GM06990 (cell line): ENCODE results near the gene MCFD2.

Experiments used
- DNase-seq: peaks from one replicate; pipeline ENCODE4 v3.0.0-alpha.2; 2011; ENCODE audit not compliant: insufficient read length; ENCODE audit errors: extremely low read depth
- H3K27me3 ChIP-seq: replicated peaks from 2 replicates; pipeline ENCODE4 v1.6.0; 2011; ENCODE audit warnings: low read length; ENCODE audit not compliant: control insufficient read depth, insufficient read depth
- H3K36me3 ChIP-seq: 2 replicates; pipeline ENCODE4 v1.5.1; 2011; ENCODE audit warnings: low read length; ENCODE audit not compliant: control insufficient read depth, insufficient read depth
- H3K4me3 ChIP-seq: replicated peaks from 2 replicates; pipeline ENCODE4 v1.5.1; 2011; ENCODE audit warnings: low read depth, mild to moderate bottlenecking, control low read depth, low read length
- CTCF ChIP-seq: IDR thresholded peaks from 2 replicates; pipeline ENCODE4 v1.5.1; 2011; ENCODE audit warnings: low read length, control low read depth, mild to moderate bottlenecking, inconsistent platforms; ENCODE audit not compliant: insufficient read depth, poor library complexity, severe bottlenecking

Gene MCFD2

GRCh38 chr2:46936566-46936965, 21.0 kb upstream of the MCFD2 start:
- Histone ChIP-seq H3K4me3 (no peak overlapping the region), H3K27me3 (no peaks in the 10 kb centered on the region), H3K36me3 (no peaks in the 10 kb centered on the region)
- no peak for TF ChIP-seq CTCF
- no peak for DNase-seq

DNA sequence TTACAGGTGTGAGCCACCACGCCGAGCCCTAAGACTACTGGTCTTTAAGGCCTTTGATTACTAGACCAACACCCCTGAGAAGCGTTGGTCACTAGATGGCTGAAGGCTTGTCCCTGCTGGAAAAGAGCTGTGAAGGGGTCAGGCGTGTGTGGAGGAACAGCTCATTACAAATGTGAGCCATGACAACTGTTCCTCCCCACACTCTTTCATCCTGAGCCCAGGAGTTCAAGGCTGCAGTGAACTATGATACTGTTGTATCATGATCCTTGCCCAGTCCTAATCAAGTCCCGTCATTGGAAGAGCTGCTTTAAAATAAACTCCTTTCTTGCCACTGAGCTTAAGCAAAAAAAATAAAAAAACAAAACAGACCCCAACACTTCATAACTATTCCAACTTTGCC, 19.5 kb upstream of the MCFD2 start:
- no peaks in the 10 kb centered on the region for H3K36me3 ChIP-seq
- no peak for TF ChIP-seq CTCF
- H3K4me3 ChIP-seq = no peak overlapping the region
- no peaks in the 10 kb centered on the region for H3K27me3 ChIP-seq
- DNase-seq = no peak

- TF ChIP-seq CTCF = no peak
- no peak overlapping the region for H3K4me3 ChIP-seq
- no peaks in the 10 kb centered on the region for H3K36me3 ChIP-seq
- no peak for DNase-seq
- H3K27me3 ChIP-seq = no peaks in the 10 kb centered on the region
These were observed 14.0 kb upstream of the MCFD2 start for GRCh38 chr2:46929612-46930011.

DNA sequence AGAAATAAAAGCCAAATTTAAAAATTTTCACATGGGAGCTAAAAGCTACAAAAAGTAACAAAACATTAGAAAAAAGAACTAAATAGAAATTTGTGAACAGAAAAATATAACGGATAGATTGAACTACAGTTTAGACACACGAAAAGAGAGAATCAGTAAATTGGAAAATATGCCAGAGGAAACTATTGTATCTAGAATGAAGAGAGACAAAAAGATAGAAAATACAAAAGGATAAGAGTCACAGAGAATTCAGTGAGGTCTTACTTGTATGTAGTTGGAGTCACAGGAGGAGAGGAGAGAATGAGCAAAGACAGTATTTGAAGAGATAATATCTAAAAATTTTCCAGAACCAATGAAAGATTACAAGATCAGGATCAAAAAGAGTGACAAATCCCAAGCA, 11.3 kb upstream of the MCFD2 start:
- no peak for DNase-seq
- no peak for TF ChIP-seq CTCF
- H3K27me3 ChIP-seq = no peaks in the 10 kb centered on the region

GRCh38 chr2:46925474-46926351, 10.1 kb upstream of the MCFD2 start:
- no peak for TF ChIP-seq CTCF
- no peak for DNase-seq
- Histone ChIP-seq H3K36me3 (no peaks in the 10 kb centered on the region), H3K4me3 (no peak overlapping the region), H3K27me3 (no peaks in the 10 kb centered on the region)

More for the DNA sequence above, 11.3 kb upstream of the MCFD2 start:
- no peaks in the 10 kb centered on the region for H3K36me3 ChIP-seq
- no peak overlapping the region for H3K4me3 ChIP-seq
